Measurements from ENCODE around the gene PRKD3.

Gene PRKD3

DNA sequence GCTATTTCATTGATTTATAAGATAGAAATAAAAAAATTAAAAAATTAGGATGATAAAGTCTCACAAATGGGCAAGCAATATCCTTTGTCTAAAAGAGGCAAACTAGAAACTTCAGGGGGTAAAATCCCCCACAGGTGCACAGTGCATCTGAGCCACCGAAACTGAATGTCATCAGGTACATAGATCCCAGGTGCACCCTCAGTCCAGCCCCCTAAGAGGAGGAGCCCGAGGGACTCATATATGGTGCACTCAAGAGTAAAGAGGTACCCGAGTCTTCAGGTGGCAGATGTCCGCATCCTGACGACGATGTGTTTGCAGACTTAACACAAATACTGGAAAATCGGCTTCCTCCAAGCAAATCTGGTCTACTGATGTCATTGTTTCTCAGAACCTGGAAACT is 31.1 kb upstream of the PRKD3 start:
- no peak overlapping the region for H3K4me3 ChIP-seq (replicated peaks; ENCODE audit: low read depth, low read length)
- DNase-seq (ENCODE audit: low read depth), result no peak
- TF ChIP-seq, protein P1, sequence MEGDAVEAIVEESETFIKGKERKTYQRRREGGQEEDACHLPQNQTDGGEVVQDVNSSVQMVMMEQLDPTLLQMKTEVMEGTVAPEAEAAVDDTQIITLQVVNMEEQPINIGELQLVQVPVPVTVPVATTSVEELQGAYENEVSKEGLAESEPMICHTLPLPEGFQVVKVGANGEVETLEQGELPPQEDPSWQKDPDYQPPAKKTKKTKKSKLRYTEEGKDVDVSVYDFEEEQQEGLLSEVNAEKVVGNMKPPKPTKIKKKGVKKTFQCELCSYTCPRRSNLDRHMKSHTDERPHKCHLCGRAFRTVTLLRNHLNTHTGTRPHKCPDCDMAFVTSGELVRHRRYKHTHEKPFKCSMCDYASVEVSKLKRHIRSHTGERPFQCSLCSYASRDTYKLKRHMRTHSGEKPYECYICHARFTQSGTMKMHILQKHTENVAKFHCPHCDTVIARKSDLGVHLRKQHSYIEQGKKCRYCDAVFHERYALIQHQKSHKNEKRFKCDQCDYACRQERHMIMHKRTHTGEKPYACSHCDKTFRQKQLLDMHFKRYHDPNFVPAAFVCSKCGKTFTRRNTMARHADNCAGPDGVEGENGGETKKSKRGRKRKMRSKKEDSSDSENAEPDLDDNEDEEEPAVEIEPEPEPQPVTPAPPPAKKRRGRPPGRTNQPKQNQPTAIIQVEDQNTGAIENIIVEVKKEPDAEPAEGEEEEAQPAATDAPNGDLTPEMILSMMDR (IDR thresholded peaks at IDR 0.05; ENCODE audit: low read length, missing control alignments), result no peak

DNA sequence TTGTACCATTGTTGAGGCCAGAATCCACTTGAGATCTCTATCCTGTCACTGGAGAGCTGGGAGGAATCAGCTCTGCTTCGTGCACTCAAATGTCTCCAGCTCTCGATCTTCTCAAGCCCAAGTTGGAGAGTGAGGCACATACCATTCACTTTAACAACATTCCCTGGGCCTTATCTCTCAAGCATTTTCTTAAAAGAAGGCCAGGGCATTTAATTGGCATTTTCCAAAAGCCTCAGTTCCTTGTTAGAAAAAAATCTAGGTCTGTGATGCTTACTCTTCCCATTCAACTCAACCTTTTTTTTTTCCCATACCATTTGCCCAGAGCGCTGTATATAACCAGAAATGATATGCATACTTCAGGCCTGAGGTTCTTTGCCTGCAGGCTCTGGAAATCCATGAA is 29.9 kb upstream of the PRKD3 start:
- DNase-seq (ENCODE audit: low read depth), result no peak
- no peak overlapping the region for H3K4me3 ChIP-seq (replicated peaks; ENCODE audit: low read depth, low read length)
- TF ChIP-seq, protein P1 (IDR thresholded peaks at IDR 0.05; ENCODE audit: low read length, missing control alignments), result no peak

DNA sequence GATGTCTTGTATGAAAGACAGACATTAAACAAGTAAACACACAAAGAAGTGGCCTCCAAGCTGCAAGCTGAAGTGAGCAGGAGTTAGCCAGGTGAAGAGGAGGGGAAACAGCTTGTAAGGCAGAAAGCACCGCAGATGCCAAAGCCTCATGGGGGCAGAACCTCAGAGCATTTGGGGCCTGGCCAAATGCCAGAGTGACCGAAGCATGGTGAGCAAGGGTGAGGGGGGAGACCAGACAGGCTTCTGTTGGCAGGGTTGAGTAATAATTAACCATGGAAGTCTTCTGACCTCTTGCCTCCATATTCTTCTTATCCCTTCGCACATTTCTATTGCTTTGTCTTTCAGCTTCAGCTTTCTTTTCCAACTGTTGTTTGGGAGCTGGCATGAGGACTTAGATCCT is 25.4 kb upstream of the PRKD3 start:
- DNase-seq (ENCODE audit: low read depth), result no peak
- no peak overlapping the region for H3K4me3 ChIP-seq (replicated peaks; ENCODE audit: low read depth, low read length)
- TF ChIP-seq, protein P1 (IDR thresholded peaks at IDR 0.05; ENCODE audit: low read length, missing control alignments), result no peak

DNA sequence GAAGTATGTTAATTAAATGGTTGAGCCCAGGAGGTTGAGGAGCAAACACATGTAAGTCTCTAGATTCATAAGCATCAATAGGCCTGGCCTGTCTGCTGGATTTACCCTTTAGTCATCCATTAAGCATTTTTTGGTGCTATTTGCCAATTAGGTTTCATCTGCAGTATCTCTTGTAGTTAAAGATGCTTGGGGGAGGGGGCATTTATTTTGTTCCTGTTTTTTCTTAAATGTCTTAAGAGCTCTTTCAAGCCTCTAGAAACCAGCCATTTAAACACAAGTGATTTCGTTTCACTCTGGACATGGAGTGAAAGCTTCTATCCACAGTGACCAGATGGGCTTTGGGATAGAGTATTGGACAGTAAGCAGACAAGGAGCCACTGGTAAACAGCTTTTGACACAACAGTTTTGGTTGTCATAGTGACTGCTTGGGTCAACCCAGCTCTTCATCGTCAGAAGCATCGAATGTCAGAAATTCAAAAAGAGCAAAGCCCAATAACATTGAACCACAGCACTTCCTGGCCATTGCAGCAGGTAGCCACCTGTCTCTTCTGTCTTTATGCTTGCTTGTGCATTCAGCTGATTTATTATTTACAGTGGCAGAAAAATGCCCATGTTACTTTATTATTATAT is 24.7 kb upstream of the PRKD3 start:
- DNase-seq (ENCODE audit: low read depth), result no peak
- no peak overlapping the region for H3K4me3 ChIP-seq (replicated peaks; ENCODE audit: low read depth, low read length)
- TF ChIP-seq, protein P1 (IDR thresholded peaks at IDR 0.05; ENCODE audit: low read length, missing control alignments), result no peak

DNA sequence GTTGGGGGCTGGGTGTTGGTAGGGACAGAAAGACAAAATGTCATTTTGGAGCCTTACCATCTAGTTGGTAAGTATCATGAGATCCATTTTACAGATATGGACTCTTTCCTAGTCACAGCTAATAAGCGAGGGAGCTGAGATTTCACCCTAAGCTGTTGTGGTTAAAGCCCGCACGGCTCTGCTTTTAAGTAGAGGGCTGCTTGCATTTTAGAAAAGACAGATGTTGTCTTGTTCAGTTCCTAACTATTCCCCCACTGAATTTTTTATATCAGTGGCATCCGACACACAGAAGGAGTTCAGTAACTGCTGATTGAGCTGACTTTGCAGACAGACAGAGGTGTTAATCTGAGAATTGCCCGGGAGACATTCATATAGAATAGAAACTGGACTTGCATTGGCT is 23.5 kb upstream of the PRKD3 start:
- no peak overlapping the region for H3K4me3 ChIP-seq (replicated peaks; ENCODE audit: low read depth, low read length)
- TF ChIP-seq, protein P1 (IDR thresholded peaks at IDR 0.05; ENCODE audit: low read length, missing control alignments), result no peak
- no peak for DNase-seq (ENCODE audit: low read depth)

DNA sequence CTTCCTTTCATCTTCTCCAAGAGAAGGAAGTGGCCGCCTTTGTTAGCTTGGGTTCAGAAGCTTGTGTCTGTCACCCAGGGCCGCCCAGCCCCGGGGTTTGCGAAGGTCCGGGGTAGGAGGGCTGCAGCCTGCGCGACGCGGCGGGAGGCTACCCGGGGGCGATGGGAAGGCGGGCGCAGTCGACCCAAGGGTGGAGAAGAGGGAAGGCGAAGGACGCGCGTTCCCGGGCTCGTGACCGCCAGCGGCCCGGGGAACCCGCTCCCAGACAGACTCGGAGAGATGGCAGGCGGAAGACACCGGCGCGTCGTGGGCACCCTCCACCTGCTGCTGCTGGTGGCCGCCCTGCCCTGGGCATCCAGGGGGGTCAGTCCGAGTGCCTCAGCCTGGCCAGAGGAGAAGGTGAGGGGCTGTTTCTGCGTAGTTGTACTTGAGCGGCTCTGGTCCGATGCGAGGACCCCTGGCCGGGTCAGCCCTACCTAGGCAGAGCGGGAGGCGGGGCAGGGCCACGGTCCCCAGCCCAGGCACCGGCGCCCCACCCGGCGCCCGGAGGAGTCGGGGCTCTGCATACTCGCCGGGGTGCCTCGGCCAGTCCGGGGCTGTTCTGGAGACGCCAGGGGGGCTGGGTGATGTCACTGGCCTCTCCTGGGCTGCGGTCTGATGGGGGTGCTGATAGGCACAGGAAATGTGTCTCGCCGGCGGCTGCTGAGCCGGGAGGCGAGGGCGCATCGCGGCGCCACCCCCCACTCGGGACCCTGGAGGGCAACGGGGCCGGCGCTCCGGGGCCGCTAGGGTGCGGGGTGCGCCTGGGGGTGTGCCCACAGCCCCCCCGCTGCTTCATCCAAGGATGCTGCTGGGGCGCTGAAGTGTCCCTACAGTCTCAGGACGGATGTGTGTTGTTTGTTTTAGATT is 20.1 kb upstream of the PRKD3 start, which contains the start of gene QPCT:
Gene QPCT (plus strand): TSS at position 178 of the 909 bp plus-strand sequence. CDS start 102 bp downstream, at position 280.
- peak; percentile 14 for DNase-seq (ENCODE audit: low read depth)
- H3K4me3 ChIP-seq (replicated peaks; ENCODE audit: low read depth, low read length), result peak within 1 kb of the TSS; percentile 53
- TF ChIP-seq, protein P1 (IDR thresholded peaks at IDR 0.05; ENCODE audit: low read length, missing control alignments), result no peak
